Activated T-cell treated with anti-CD3 and anti-CD28 coated beads for 1 hour (primary cell): Measurements from ENCODE around the gene ELFN1.
"Not testable (repeated sequence)": the region's sequence is repeated elsewhere in the genome, so short reads cannot be mapped to it uniquely, and the experiment has no call there.

Experiments used
- DNase-seq: peaks from one replicate; pipeline ENCODE4 v3.0.0-alpha.2; 2020; ENCODE audit warnings: low read depth

ELFN1 gene

DNA sequence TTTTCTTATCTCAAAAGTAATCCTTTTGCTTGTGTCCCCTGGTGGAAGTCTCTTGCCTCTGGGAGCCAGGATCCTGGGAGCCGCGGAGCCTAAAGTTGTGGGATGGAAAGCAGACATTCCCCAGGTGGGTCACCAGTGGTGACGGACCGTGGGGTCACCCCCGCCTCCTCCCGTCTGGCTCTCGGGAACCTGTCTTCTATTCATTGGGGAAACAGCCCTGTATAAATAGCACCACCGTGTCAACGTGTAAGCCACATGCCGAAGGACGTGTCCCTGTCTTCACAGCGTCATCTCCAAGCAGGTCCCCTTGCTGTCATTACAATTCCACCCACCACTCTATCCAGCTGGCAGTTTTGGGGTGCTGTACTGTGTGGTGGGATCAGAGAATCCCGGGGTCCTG is 87.5 kb downstream of the ELFN1 start:
- no peak for DNase-seq

DNA sequence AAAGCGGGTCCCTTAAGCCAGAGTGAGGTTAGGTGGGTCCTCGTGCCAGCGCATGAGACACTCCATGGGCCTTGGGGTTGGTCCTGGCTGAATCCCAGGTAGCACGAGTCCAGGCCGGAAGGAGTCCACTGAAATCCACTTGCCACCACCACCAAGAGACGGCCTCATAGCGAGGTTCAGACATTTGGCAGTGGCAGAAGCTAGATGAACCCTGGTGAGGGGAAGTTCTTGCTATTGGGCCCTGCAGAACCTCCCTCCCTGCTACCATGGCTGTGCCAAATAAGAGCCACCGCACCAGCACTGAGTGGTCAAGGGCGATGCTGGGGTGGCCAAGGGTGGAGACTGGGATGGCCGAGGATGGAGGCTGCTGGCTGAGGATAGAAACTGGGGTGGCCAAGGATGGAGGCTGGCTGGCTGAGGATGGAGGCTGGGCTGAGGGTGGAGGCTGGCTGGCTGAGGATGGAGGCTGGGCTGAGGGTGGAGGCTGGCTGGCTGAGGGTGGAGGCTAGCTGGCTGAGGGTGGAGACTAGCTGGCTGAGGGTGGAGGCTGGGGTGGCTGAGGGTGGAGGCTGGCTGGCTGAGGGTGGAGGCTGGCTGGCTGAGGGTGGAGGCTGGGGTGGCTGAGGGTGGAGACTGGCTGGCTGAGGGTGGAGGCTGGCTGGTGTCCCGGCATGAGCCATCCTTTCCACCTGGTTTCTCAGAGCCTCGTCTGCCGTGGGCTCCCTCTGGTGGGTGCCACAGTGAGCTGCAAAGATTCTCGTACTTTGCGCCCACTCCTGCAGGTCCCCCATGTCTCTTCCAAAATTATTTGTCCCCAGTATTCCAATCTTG is 88.2 kb downstream of the ELFN1 start:
- DNase-seq: no peak

DNA sequence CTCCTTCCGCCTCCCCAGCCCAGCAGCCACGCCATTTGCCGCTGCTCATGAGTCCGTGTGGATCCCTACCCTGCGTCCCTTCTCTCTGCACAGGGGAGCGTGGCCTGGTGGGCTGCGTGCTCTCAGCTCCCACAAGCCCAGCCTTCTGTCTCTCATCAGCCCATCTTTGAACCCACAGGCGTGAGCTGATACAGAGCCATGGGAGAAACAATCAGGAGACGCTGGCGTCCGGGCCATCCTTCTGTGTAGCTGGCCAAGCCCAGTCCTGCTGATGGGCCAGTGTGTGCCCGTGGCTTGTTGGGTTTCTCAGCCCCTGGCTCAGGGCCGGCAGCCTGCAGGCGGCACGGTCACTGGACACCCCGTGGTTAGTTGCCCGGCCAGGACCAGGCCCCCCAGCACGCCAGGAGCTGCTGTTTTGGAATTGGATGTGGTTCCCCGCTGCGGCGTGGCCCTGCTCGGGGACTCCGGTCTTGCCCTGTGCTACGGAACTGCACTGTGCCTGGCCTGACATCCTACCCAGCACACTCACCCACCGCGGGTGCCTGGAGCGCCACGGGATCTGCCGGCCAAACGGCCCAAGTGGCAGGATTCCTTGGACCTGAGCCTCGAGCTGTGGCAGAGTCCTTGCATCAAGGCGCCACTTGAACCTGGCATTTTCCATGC is 88.9 kb downstream of the ELFN1 start:
- no peak for DNase-seq

DNA sequence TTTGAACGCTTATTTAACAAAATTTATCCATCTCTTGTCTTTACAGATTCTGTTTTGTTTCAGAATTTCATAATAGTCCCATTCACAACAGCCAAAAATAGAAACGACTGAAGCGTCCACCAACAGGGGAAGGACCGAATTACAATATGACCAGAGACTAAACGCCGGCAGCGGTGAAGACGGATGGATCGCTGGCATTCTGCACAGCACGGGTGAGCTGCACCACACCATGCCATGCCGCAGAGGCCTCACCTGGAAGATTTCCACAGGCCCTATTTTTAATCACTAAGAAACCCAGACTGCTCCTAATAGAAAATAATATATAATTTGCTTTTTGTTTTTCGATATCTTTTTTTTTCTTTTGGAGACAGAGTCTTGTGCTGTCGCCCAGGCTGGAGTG is 91.0 kb downstream of the ELFN1 start:
- DNase-seq: no peak

DNA sequence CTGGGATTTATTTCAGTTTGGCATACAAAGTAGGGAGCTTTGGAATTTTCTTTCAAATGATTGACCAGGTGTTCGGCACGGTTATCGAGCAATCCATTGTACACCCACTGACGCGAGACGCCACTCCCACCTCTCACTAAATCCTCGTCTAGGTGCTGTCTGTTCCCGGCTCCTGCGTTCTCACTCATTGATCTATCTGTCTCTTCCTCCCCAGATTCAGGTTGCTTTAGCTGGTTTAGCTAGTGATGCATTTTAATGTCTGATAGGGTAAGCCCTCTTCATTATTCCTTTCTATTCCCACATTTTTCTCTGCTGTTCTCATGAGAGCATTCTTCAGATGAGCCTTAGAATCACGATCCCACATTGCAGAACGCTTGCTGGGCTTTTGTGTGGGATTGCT is 91.7 kb downstream of the ELFN1 start:
- DNase-seq: no peak

DNA sequence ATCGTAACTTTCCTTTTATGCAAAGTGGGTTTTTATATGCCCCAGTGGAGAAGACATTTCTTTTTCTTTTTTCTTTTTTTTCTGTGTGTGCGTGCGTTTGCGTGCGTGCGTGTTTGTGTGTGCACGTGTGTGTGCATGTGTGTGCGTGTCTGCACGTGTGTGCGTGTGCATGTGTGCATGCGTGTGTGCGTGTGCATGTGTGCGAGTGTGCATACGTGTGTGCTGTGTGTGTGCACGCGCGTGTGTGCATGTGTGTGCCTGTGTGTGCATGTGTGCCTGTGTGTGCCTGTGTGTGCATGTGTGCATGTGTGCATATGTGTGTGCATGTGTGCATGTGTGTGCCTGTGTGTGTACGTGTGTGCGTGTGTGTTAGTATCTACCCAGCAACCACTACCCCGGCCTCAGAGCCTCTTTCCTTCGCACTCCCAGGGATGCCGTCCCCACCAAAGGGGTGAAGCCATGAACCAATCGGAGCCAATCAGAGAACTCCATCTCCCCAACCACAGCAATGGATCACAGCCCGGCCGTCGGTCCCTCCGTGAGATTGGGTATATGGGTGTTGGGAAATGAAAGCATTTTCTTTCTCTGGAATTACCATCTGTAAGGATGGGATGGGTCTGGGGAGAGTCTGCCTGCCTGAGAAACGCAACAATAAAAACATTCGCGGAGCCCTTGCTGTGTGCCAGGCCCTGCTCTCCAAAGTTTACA is 92.3 kb downstream of the ELFN1 start:
- no peak for DNase-seq

DNA sequence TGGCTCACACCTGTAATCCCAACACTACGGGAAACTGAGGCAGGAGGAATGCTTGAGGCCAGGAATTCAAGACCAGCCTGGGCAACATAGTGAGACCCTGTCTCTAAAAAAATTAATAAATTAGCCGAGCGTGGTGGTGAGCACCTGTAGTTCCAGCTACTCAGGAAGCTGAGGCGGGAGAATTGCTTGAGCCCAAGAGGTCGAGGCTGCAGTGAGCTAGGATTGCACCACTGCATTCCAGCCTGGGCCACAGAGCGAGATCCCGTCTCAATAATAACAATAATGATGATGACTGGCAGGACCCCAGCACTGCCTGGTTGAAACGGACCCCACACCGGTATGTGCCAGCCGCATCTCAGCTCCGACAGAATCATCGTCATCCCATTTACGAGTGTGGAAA is 93.0 kb downstream of the ELFN1 start:
- DNase-seq: no peak

DNA sequence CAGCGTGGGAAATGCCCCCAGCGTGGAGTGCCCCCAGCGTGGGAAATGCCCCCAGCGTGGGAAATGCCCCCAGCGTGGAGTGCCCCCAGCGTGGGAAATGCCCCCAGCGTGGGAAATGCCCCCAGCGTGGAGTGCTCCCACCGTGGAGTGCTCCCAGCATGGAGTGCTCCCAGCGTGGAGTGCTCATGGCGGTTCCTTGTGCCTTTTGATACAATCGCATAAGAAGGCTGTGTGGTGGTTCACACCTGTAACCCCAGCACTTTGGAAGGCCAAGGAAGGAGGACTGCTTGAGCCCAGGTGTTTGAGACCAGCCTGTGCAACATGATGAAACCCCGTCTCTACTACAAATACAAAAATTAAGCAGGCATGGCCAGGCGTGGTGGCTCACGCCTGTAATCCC is 93.8 kb downstream of the ELFN1 start:
- DNase-seq: not testable (repeated sequence)

DNA sequence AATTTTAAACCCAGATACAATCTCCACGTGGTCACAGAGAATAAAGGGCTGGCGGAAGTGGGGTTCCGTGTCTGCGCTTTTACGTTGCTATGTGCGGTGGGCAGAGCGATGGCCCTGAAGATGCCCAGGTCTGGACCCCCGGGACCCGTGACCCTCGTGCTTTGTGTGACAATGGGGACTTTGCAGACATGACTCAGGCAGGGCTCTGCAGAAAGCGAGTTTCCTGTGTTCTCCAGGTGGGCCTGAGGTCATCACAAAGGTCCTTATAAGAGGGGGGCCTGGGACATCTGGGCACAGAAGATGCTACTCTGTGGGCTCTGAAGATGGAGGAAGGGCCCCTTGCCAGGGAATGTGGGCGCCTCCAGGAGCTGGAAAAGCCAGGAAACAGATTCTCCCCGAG is 95.3 kb downstream of the ELFN1 start:
- DNase-seq: no peak

DNA sequence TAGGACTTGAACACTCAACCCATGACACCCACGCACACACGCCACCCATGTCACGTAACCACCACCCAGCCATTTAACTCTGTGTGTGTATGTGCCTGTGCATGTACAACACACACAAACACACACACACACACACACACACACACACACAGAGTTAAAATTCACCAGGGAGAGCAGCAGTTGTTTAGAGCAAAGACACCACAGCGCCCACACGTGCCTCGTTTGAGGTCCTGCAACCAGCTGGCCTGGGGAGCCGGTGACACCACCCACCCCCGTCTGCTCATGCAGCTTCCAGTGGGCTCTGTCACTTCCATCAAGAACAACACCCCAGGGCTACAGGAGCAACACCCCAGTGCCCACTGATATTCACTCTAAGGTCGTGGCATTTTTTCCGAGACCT is 97.4 kb downstream of the ELFN1 start:
- no peak for DNase-seq

DNA sequence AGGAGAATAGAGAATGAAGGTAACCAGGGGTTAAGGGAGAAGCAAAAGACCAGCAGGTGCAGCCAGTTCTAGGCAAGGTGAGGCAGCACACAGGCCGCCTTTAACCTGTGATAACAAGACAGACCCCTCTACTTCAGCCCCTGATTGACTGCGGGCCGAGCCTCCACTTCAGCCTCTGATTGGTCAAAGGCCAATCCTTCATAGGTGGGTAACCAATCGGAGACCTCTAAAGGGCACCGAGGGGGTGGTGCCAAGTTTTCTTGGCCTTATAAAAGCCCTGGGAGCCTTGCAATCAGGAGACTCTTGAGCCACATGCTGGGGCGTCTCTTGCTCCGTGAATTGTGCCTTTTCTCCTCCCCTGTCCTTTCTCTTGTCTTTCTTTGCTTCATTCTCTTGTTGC is 98.8 kb downstream of the ELFN1 start:
- DNase-seq: no peak

DNA sequence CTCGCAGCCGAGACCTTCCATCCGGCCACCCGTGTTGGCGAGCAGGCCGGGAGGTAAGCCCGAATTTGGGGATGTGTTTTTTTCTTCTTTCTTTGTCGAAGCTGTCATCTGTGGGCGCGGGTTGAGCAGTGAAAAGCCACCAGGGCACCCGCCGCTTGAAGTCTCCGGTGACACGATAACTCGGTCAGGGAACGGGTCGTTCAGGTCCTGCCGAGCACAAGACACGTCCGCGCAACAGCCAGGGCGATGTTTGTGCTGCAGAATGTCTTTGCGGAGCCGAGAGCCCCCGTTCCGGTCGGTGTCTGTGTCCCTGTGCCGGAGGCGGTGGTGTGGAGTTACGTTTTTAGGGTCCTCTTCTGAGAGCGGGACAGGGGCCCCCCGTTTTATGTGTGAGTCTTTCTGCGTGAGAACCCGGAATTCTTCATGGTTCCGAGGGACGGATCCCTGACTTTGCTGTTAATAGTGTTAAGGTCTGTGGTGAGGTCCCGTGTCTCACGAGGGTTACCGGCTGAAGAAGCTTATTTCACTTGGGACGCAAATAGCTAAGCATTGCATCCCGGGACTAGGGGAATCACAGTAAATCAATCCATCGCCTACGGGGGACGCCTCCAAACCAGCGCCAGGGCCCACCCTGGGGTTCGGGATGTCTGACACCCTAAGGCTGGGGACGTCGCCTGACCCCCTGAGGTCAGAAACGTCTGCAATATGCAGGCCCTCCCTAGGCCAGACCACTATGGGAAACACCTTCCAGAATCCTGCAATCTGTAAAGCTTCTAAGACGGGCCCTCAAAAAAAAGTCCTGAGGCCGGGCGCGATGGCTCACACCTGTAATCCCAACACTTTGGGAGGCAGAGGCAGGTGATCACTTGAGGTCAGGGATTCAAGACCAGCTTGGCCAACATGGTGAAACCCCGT is 99.5 kb downstream of the ELFN1 start:
- DNase-seq: no peak

DNA sequence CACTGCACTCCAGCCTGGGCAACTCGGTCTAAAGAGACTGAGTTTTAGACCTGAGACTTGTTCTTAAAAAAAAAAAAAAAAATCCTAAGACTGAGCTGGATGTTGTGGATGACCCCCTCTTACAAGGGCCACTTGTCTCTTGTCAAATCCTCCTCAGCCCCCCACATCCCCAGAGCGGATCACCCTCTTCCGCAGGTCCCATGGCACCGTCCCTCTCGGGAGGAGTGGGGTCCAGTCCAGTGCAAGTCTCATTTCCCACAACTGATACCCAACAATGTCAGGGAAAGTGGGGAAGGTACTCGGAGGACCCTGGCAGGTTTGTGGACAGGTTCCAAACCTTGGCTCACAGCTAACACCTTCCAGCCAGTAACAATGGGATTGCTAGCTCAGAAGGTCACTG is 100.3 kb downstream of the ELFN1 start:
- DNase-seq: no peak

DNA sequence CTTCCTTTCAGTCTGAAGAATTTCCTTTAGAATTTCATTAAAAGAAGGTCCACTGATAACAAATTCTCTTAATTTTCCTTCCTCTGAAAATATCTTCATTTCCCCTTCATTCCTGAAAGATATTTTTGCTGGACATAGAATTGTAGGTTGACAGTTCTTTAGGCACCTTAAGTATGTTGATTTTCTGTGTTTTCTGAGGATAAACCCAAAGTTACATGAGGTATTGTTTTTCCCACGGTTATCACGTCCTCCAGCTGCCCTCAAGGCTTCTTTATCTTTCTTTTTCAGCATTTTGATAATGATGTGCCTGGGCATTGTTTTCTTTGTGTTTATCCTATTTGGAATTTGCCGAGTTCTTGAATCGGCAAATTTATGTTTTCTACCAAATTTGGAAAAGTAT is 105.3 kb downstream of the ELFN1 start:
- no peak for DNase-seq

DNA sequence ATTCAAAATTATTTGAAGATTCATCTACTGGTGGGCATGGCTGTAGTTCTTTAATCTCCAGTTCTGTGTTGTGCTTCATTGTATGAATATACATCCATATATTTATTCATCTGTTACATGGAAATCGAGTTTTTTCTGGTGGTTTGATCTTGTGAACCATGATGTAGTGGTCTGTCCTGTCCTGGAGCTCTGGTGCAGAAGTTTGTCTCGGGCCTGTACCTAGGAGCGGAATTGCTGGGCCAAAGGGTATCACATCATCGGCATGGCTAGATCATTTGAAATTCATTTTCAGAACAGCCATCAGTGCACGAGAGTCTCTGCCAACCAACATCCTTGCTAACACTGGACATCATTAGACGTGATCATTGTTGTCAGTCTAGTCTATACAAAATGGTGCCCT is 107.0 kb downstream of the ELFN1 start:
- no peak for DNase-seq

DNA sequence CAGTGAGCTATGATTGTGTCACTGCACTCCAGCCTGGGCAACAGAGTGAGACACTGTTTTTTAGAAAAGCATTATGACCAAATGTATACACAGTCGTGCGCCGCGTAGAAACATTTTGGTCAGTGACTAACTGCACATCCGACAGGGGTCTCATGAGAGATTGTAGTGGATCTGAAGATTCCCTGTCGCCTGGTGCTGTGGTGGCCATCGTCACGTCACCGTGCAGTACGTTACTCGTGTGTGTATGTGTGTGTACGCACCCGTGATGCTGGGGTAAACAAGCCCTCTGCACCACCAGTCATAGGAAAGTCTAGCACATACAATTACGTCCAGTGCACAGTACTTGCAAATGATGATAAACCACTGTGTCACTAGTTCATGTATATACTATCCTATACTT is 109.4 kb downstream of the ELFN1 start:
- DNase-seq: no peak

DNA sequence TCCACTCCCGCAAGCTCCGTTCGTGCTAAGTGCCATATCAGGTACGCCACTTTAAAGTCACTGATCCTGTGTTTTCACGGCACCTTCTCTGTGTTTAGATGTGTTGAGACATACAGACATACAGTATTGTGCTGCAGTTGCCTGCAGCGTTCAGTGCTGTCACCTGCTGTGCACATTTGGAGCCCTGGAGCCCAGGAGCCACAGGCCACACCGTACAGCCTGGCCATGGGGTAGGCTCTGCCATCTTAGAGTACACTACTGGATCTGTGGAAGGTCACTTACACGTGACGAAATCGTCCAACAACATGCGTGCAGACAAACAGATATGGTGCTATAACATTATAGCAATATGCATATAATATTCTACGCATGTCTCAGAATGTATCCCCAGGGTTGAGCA is 111.3 kb downstream of the ELFN1 start:
- no peak for DNase-seq

DNA sequence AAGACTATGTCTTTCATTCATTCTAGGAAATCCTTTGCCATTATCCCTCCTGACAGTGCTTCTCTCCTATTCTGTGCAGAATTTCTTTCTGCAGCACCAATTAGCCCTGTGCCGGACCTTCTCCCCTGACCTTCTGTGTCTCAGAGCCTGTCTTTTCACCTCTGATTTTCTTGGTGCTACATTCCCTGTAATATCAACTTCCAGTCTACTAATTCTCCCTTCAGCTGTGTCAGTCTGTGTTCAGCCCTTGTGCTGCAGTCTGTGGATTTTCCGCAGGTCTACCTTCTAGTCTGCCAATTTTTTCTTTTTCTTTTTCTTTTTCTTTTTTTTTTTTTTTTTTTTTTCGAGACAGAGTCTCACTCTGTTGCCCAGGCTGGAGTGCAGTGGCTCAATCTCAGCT is 115.8 kb downstream of the ELFN1 start:
- no peak for DNase-seq

DNA sequence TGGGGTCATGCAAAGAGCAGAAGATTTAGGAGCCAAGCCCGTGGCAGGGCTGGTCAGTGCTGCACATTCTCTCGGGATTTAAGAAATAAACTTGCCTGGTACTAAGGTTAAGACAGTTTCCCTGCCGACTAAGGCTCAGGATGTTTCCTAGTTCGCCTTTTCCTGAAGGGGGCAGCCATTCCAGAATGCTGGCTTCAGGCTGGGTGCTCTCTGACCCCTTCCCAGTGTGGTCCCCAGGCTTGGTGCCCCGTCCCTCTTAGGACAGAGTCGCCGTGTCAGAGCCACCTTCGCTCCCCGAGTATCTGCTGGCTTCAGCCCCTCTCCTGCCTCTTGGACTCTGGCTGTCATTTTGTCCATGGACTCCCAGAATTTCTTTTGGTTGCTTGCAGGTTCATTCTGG is 117.2 kb downstream of the ELFN1 start:
- DNase-seq: no peak

DNA sequence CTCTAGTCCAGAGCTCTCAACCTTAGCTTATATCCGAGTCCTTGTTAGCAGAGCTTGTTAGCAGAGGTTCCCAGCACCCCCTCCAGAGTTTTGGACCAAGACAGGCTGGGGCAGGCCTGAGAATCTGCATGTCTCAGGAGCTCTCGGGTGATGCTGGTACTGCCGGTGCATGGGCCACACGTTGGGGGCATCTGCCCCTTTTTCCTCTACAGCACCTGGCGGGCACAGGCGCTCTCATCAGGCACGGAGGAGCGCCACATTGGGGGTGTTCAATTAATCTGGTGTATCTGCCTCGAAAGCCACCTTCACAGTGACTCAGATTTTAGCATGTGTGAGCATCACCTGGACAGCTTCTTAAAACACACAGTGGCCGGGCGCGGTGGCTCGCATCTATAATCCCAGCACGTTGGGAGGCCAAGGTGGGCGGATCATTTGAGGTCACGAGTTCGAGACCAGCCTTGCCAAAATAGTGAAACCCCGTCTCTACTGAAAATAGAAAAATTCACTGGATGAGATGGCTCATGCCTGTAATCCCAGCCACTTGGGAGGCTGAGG is 117.7 kb downstream of the ELFN1 start:
- DNase-seq: no peak

DNA sequence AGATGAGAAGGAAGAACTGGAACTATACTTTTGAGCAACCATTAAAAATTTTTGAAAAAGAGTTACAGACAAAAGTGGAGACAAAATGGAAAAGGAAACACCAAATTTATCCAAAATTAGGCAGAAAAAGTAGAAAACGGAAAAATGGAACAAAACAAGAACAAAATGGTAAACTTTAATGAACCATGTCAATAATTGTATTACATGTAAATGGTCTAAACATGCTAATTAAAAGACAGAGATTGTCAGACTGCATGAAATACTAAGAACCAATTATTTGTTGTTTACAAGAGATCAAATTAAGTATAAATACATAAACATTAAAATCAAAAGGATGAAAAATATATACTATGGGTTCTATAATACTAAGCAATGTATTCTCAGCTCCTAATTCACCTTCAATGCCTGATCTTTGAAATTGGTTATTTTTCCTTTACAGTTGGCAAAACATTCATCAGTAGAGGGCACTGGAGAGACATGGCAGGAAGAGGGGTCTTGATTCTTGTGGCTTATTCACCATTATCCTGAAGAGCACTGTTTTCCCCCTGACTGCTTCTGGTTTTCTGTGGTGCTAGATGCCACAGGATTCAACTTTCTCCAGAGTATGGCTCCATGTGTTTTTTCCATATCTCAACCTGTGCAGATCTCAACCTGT is 124.9 kb downstream of the ELFN1 start:
- no peak for DNase-seq
